CD4-positive, alpha-beta T cell treated with Interleukin-17A for 4 hours (primary cell): ENCODE measurements around the gene GBP5.
A peak's percentile ranks its signal among the peaks of the same experiment; 100 is the strongest.
"Not testable (repeated sequence)": the region's sequence is repeated elsewhere in the genome, so short reads cannot be mapped to it uniquely, and the experiment has no call there.

Experiments used
- DNase-seq: peaks from one replicate; pipeline ENCODE4 v3.0.0-alpha.2; 2020; ENCODE audit warnings: mixed read lengths

GBP5 gene

DNA sequence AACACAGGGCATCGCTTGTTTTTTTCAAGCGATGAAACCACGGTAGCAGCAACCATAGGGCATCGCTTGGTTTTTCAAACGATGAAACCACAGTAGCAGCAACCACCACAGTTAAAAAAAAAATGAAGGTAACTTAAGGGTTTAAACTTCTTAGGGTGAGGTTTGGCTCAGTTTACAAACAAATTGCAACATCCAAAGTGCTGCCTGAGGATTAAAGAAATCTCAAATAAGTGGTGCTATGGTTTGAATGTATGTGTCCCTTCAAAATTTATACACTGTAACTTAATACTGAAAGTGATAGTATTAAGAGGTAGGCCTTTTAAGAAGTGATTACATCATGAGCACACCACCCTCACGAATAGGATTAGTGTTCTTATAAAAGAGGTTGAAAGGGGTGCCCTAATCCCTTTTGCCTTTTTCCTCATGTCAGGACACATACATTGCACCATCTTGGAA is 6.4 kb upstream of the GBP5 start:
- peak; percentile 38 for DNase-seq

DNA sequence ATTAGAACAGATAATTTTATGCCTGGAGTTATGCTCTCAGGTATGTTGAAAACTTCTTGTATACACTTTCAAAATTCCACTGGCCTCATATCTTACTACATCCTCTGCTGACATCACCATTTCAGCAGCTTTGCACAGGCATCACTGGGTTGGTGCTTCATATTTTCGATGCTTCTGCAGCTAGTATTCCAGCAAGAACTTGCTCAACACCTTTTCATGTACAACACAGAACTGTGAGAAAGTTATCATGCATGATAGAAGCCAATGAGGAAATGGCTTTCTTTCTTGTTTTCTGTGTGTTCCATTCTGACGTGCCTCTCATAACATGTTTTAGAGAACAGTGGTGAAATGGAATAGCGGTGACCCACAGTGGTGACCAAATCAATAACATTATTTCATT is 5.1 kb upstream of the GBP5 start:
- peak; percentile 51 for DNase-seq

DNA sequence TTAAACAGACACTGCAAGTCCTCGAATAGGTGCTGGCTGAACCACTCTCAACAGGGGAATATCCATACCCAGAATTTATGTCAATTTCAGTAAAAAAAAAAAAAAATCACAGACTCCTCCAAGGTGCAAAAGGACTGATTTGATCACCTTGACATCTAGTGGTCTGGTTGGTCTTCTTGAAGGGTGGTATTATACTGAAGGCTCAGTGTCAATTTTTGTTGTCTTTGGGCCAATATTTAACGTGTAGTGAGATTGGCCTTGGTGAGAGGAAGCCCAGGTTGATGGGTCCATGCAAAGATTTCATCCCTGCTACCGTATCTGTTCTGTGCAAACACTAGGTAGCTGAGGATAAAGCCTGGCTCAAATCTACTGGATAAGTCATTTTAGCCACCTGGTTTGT is 4.0 kb upstream of the GBP5 start:
- DNase-seq: no peak

DNA sequence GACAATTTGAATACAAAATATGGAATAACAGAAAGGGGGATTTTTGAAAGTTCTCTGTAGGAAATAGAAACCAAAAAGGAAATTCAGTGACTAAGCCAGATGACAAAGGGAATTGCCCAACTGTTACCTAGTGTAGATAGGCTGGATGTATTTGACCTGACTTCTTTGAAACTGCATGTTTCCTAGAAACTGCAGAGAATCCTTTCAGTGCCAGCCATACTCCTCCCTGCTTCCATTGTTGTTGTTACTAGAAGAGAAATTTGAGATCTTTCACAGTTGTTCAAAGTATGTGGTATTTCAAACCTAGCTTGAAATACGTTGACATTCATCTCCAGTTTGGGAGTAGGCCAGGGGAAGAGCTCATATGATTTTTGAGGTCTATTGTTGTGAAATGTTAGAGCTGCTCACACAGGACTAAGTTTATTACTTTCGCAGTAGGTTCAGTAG is 1.8 kb upstream of the GBP5 start:
- DNase-seq: no peak

DNA sequence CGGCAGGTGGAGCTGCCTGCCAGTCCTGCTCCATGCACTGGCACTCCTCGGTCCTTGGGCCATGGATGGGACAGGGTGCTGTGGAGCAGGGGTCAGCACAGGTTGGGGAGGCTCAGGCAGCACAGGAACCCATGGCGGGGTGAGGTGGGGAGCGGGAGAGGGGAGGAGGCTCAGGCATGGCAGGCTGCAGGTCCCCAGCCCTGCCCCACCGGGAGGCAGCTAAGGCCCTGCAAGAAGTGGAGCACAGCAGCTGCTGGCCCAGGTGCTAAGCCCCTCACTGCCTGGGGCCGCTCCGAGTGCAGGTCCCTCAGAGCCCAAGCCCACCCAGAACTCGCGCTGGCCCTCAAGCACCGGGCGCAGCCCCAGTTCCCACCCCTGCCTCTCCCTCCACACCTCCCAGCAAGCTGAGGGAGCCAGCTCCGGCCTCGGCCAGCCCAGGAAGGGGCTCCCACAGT is 691 bp upstream of the GBP5 start:
- DNase-seq: no peak

DNA sequence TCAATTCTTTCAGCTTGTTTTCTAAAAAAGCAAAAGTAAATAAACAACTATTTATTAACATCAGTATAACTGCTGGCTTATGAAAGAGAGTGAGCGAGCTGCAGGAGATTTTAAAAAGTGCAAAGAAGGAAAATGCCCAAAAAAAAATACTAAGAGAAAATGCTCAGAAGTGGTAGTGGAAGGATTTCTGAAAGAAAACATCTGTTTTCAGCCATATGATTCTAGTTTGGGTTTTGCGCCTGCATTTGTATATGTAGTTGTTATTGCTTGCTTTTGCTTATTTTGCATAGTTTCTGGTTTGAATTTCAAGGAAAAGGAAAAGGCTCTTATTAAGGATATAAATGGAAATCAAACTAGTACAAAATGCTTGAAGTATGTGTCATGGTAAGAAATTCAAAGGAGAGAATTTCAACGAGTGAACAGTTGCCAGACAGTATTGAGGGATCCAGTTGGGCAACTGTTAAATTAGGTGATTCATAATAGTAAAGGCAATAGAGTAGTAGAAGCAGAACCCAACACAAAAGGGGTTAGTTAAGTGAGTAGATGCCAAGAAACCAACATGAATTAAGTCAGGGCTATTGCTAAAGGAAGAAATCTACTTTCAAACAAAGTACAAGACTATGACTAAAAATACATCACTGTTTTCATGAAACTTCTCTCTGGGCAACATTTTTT is 1.2 kb downstream of the GBP5 start:
- no peak for DNase-seq

DNA sequence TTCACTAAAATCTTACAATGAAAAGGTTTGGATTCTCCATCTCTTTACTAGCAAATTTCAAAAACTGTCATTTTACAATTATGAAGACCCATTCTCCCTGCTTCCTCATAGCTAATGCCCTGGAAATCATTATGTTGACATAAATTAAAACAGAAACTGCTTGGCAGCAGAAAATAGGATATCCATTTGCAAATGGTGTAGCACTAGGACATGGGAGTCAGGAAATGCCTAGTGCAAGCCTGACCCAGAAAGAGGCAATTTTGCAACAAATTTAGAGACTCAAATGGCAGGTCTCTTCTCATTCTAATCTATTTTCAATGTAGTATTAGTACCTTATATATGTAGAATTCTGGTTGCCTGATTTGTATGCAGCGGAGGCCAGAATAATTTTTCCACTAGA is 2.2 kb downstream of the GBP5 start:
- DNase-seq: no peak

DNA sequence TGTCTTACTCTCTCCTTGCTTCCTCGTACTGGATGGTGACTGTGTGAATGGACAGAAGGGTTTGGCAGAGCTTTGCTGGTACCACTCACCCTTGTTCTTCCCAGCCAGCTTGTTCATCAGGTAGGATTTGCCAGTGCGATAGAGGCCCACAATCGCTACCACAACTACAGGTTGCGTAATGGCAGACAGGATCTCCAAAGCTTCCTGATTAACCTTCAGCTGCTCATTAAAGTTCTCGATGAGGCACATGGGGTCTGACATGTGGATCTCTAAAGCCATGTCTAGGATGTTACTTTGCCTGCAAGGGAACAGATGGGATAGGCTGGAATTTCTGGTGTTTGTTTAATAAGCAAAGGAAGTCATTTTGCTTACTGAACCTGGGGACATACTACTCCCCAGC is 3.4 kb downstream of the GBP5 start:
- no peak for DNase-seq

DNA sequence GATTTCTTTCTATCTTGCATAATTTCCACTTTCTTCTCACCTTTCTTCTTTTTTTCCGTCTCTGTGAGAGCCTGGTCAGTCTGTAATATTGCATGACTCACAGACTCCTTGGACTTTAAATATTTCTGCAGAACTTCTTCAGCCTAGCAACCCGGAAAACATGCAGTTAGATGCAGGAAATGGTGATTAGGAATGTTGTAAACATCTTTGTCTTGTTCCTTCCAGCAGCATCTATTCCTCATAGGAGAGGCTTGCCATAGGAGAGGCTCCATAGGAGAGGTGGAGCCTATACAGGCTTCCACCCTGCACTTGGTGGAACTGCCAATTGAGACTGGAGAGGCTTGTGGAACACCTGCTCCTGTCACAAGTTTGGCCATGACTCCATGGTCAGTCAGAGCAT is 10.0 kb downstream of the GBP5 start:
- DNase-seq: no peak

DNA sequence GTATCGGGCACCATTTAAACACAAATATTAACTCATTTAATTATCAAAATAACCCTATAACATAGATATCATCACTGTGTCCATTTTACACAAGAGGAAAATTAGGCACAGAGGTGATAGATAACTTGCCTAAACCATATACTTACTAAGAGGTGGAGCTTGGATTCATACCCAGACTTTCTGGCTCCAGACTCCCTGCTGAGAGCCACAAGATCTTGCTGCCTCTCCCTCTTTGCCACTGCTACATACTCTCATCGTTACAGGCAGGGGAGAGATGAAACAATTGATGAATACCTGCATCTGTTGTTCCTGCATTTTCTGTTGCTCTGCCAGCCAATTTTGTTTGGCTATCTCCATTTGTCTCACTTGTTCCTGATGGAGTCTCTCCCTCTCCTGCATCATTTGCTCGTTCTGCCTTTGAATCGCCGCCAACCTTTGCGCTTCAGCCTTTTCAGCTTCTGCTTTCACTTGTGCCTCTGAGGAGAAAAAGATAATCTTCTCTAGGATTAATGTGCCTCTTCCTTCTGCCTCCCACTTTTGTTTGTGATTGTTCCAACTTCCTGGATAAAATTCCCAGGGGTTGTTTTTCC is 10.6 kb downstream of the GBP5 start:
- DNase-seq: no peak

DNA sequence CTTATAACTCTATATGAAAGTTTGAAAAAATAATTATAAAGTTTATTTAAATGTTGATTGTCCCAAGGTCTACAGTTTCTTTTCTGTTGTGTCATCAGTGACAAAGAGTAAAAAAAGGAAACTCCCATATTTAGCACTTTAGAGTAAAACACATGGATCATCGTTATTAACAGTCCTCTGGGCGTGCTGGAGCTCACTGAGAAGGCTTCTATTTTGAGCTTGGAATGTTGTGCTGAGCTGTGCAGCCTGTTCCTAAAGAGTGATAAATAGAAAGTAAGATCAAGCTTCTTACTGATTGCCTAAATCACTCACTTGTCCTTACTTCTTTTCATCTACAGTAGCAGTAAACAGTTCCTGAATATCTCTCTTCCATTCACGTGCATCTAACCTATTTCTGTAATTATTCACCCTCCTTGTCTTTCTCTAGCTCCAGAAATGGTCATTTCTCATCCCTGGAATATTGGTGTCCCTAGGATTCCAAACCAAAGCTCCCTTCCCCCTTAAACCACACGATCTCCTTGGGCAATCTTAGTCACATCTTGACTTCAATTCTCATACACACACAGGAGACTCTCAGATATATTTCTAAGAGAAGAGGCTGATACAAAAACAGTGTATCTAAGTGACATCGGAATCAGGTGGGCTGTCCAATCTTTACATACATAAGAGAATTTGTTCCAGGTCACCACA is 11.9 kb downstream of the GBP5 start:
- DNase-seq: no peak

DNA sequence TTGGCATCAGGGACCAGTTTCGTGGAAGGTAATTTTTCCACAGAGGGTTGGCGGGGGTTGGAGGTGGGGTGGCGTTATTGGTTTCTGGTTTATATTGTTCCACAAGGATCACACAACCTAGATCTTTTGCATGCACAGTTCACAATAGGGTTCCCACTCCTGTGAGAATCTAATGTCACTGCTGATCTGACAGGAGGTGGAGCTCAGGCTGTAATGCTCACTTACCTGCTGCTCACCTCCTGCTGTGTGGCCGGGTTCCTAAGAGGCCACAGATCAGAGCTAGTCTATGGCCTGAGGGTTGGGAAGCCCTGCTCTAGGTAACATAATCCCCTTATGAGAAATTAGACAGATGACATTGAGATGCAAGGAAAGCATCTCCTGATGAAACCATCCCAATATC is 12.6 kb downstream of the GBP5 start:
- peak; percentile 17 for DNase-seq

DNA sequence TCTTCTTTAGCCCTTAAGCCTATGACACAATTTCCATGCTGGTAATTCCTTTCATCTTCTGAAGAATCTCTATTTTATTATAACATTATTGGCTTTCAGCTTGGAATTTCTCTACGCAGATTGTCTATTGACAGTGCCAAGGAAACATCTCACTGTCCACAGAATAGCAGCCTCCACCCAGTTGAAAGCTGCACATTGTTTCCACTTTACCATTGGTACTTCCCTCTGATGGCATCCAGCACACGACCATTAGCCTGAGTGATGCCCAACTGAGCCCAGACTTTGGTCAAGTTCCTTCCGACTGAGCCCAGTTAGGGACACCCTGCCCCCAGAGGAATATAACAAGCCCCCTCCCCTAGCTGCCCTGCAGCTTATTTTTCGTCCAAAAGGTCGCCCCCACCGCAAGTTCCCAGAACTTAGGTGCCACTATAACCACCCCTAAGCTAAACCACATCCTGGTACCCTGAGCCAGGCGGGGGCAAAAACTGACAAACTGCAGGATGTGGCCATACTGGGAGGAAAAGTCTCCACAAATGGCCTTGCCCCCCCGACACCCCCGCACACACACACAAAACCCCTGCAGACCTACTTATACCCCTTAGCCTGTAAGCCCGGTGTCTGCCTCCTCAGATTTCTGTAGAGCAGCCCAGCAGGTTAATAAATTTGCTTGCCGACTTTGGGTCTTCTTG is 13.2 kb downstream of the GBP5 start:
- DNase-seq: peak; percentile 59

DNA sequence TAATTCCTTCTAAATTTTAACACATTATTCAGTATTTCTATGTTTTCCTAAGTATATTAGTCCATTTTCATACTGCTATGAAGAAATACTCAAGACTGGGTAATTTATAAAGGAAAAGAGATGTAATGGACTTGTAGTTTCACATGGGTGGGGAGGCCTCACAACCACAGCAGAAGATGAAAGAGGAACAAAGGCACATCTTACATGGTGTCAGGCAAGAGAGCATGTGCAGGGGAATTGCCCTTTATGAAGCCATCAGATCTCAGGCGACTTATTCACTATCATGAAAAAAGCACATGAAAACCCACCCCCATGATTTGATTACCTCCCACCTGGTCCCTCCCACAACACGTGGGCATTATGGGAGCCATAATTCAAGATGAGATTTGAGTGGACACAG is 15.6 kb downstream of the GBP5 start:
- no peak for DNase-seq

DNA sequence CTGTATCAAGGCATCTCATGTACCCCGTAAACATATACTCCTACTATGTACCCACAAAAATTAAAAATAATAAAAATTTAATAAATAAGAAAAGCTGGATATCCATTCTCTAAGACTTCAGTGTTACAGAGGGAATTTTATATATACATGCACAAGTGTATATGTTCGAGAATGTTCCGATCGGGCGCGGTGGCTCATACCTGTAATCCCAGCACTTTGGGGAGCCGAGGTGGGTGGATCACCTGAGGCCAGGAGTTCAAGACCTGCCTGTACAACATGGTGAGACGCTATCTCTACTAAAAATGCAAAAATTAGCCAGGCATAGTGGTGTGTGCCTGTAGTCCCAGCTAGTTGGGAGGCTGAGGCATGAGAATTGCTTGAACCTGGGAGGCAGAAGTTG is 17.1 kb downstream of the GBP5 start:
- DNase-seq: not testable (repeated sequence)

DNA sequence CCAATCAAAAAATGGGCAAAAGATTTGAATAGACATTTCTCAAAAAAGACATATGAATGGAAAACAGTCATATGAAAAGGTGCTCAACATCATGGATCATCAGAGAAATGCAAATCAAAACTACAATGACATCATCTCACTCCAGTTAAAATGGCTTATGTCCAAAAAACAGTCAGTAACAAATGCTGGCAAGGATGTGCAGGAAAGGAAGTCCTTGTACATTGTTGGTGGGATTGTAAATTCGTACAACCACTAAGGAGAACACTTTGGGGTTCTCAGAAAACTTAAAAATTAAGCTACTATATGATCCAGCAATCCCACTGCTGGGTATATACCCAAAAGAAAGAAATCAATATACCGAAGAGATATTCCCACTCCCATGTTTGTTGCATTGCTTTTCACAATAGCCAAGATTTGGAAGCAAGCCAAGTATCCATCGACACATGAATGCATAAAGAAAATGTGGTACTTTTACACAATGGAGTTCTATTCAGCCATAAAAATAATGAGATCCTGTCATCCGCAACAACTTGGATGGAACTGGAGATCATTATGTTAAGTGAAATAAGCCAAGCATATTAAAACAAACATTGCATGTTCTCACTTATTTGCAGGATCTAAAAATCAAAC is 17.9 kb downstream of the GBP5 start:
- DNase-seq: no peak

DNA sequence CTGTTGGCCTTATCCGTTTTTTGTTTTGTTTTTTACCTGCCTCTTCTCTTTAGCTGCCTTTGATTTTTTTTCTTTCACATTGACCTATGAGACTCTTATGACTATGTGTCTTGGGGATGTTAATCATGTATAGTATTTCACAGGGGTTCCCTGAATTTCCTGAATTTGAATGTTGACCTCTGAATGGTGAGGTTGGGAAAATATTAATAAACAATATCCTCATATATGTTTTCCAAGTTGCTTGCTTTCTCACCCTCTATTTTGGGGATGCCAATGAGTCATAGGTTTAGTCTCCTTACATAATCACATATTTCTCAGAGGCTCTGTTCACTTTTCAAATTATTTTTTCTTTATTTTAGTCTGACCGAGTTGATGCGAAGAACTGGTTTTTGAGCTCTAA is 29.6 kb downstream of the GBP5 start:
- no peak for DNase-seq
